Middle frontal gyrus (tissue), 1 donor: ENCODE data around the gene HAND2.

Experiments used
- DNase-seq: peaks from one replicate; pipeline ENCODE4 v3.0.0-alpha.2; 2015; ENCODE audit warnings: low spot score; ENCODE audit errors: extremely low spot score

Gene HAND2

DNA sequence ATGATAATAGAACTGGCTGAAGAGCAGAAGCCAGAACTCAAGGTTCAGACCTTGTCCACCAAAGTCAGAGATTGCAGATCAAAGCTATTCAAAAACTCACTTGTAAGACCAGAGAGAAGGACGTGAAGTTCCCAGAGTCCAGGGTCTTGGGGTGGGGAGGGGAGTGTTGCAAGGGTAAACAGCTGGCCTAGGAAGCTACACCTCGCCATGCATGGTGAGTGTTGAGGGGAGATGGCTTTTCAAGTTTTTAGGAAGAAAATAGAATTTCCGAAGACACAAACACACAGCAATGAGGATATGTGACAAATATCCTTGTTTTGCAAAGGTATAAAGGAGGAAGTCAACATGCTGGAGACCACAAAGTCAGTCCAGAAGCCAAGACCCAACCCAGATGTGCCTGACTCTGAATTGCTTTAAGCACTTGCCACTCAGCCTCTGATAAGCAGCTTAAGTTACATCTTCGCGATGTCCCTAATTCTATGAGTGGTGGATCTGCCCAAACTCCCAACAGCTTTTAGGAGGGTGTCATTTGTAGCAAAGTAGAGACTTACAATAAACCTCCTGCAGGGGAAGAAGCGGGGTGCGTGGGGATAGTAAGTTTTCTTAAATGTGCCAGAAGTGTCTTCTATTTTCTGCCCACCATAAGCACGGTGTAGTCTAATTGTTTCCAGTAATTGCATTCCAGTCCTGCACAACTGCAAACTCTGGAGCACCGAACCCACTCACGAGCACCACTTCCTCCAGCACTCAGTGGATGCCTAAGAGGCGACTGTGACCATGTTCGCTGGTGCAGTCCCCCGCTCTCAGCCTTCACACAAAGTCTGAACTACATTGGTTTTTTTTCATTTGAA, 26.5 kb downstream of the HAND2 start:
- no peak for DNase-seq

DNA sequence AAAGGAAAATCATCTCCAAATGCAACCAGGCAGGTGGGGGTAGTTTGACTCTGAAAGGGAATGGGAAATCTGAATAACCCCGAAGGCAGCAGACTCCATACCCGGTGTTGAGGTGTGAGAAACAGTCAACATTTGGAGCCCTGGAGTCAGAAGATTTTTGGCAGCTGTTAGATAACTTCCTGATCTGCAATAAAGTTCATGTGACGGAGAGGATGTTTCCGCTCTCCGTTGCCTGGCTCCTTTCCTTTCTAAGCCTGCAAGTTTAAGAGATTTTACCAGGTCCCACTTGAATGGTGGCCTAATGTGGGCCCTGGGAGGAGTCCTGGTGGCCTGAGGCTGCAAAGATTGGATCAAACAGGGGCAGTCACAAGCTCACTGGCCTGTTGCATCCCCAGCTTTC, 27.7 kb downstream of the HAND2 start:
- no peak for DNase-seq

DNA sequence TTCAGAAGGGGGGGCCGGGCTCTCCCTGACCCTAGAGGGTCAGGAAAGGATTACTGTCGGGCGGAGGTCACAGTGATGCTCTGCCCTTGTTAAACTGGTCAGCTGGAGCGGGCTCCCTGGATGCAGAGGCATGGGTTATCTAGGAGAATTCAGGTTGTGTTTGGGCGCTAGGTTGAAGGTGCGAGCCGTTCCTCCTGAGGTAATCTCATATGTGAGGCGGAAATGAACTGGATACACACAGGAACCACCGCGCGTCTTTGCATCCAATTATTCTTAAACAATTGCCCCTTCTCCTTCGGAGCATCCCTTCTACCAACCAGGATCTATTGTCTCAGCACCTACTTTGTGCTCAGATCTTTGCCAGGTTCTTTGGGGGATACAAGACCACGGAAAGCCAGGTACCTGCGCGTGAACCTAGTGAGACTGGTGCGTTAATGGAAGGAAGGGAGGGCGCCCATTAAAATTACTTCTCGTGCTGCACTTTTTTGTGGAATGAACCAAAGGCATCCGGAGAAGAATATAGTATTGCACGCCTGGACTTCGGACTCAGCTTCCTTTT, 28.4 kb downstream of the HAND2 start:
- DNase-seq: no peak

DNA sequence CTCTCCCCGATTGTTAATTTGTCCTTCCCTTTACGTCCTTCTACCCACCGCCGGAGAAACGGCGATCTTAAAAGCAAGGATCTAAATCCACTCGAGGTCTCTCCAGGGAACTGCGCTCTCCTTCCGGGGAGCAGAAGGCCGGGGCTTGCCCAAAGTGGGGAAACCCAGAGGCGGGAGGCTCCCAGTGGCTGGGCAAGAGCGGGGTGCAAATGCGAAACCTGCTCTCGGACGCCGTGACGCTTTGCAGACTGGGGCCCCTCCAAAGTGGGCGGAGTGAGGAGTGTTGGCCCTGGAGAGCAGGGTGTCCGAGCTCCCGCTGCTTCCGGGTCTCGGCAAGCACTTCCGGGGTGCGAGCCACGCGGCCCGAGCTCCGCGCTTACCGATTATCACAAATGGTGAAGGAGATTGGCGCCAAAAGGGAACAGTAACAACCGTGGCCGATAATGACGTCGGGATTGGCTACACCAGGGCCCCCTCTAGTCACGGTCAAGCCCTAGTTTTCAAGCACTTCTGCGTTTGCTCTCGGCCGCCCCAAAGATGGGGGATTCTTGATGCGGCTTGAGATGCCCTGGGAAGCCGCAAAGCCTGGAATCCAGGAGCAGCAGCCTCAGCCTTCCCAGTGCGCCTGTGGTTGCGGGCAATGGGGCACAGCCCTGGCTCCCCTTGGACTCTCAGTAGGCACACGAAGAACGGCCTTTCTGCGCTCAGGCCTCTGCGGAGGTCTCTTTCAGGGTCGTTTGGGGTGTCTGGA, 29.0 kb downstream of the HAND2 start:
- no peak for DNase-seq

DNA sequence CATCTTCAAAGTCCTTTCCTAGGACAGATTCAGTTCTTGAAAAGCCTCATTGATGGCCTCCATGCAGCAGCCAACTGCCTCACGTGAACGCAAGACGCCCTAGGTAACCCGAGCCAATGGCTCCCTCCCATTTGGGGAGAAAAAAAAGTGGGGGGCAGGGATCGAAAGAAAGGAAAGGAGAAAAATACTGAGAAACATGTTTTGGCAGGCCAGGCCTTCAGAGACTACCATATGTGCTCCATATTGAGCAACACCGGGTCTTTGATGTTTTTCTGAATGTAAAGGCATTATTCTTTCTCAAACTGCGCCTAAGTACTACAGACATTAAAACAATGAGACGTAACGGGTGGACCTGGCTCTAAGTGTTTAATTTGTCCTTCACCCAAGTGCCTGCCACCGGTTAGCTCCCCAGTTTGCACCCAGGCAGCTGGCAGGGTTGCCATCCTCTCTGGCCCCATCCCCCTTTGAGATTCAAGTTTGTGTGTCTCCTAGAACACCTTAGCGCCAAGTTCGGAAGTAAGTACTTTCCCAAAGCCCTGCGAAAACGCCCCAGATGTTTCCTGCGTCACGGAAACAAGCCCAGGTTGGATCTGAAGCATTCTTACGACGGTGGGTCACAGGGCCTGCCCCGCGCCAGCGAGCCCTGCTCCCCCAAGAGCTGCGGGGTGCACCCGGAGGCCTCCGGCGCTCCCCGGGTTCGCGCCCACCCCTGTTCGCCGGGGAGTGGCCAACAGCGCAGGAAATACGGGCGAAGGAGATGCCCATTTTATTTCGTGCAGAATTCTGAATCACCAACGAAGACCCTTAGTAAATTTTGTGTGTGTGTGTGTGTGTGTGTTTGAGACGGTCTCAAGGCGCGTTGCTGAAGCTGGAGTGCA, 30.1 kb downstream of the HAND2 start:
- no peak for DNase-seq

DNA sequence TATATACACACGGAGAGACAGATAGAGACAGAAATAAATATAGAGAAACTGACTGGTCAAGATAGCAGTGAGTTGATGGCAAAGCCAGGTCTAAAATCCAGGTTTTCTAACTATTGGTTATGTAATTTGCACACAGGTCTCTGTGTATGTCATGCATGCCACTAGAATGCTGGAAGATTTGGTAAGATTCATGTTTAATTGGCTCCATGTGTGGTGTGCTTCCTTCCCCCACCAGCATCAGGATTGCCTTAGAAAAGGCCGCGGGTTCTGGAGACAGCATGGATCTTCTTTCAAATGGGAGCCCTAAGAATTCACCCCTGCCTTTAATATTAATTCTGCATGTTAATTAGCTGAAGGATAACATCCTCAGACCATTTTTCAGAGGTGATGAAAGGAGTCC, 31.3 kb downstream of the HAND2 start:
- no peak for DNase-seq

DNA sequence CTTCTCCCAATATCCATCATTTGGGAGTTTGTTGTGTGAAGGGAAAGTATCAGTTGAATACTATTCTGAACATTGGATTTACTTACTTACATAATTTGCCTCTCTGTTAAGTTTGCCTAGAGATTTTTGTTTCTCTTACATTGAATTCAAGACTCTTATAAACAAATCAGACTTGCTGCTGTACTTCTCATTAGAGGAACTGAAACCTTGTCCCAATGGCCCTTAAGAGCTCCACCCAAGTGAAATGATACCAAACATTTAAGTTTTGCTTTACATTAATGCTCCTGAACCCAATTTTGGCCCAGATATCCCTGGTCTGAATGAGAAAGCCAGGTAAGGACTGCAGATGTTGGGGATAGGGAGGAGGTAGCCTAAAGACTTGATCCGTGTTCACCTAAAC, 32.0 kb downstream of the HAND2 start:
- DNase-seq: no peak

DNA sequence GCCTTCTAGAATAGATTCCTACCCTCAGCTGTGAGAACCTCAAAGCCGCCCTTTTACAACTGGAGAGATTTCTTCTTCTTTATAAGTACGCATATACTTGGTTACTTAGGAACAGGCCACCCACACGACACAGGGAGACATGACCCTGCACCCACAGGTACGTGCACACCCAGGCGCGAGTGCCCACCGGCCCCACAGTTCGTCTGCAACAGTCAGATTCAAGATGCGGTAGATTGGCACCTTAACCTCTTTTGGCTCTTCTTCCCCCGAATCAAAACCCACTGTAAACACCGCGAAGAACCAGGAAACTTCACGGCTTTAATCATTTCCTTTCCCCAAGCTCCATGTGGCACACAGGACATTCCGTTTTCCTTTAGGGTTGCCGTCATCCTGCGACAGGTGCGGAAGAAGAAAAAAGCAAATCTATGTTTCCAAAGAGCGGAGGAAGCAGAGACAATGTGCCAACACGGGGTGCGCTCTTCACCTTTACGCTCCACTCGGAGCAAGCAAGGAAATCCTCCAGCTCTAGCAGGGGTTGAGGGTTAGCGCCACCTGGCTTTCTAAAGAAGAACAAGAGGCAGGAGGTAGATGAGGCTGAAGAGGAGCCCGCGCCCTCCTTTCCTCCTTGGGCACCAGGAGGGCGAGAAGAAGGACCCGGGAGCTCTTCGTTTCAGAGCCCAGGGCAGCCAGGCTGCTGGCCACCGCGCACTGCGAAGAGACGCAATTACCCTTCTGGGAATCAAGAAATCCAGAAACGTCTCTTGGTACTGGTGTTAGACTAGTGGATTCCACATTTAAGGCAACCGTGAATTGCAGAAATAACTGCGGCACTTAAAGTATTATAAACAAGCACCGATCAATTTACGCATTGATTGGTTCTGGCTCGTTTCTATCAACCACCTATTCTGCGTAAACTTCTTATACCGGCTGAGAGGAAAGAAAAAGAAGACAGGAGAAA, 35.7 kb downstream of the HAND2 start:
- no peak for DNase-seq

DNA sequence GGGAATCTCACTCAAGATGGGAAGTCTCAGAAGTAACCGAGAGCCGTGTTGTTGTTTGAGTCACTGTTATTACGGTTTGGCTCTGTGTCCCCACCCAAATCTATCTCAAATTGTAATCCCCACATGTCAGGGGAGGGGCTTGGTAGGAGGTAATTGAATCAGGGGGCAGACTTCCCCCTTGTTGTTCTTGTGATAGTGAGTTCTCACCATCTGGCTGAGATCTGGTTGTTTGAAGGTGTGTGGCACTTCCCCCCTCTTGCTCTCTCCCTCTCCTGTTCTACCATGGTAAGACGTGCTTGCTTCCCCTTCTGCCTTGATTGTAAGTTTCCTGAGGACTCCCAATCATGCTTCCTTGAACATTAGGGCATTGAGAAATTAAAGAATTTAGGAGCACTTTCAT, 37.0 kb downstream of the HAND2 start:
- no peak for DNase-seq

DNA sequence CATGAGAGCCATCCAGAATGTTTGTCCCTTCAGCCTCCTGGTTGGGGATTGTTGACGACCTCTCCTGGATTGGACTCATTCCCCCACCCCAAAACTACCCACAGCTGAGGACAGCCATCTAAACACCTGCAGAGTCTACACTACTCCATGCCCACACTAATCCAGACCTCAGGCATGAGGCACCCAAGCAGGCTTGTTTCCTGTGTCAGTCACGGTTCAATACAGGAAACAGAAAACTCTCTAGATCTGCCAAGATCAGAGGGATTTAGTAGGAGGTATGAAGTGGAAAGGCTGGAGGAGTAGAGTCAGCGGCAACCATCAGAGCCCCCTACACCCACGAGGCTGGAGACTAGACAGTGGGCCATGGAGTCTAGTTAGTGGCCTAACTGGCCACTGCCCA, 37.7 kb downstream of the HAND2 start:
- no peak for DNase-seq

DNA sequence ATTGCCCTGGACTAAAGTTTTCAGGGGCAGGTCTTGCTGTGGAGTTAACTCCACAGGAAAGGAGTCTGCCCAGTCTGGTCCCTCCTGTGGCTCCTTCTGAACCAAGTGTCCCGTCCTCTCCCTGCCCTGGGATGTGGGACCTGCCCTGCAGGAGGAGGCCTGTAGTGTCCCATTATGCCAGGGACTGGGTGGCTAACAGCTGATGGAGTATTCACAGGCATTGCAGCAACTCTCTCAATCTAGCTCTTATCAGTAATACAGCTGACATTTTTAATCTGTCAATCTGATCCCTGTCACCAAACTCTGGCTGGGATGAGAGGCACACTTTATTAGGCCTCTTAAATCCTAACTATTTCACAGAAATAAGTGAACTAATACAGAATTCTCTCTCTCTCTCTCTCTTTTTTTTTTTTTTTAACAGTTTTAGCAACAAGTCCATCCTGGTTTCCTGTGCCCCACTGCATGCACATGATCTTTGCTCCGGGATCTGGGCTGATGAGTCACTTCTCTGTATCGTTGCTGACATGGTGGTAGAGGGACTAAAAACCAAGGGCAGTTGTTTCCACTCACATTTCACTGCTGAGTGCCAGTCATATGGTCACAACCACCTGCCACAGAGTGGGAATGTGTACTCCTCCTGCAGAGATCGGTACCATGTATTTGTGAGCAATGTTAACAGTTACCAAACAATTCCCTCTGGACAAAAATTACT, 39.1 kb downstream of the HAND2 start:
- no peak for DNase-seq

DNA sequence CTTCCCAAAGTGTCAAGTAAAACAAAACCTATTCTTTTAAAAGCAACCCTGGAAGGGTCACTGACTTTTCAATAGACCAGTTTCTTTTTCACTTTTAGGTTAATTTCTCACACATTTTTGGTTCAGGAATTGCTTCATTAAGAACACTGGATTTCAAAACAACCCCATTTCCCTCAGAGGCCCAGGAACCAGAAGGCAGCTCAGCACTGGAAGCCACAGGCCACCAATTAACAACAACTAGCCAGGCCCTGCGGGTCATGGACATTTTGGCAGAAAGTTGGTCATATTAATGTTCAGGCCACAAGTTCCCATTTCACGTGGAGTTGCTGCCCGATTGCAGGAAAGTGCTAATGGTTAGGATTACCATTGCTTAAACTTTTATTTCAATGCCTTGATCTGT, 39.8 kb downstream of the HAND2 start:
- no peak for DNase-seq

DNA sequence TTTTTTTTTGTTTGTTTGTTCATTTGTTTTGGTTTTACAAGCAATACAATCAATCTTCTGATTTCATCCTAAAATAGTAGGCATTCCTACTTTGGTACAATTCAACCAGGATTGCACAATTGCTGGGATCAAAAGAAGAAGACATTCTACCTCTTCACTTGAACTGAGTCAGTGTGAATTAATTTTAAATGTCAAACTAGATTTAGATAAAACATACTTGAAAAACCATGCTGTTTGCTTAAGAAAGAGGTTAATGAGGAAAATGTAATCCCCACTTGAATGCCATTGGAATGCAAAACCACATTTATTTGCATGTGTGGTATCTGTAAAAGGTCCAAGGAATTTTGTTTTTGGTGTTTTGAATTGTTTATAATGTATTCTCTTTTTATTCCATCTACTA, 40.5 kb downstream of the HAND2 start:
- no peak for DNase-seq

DNA sequence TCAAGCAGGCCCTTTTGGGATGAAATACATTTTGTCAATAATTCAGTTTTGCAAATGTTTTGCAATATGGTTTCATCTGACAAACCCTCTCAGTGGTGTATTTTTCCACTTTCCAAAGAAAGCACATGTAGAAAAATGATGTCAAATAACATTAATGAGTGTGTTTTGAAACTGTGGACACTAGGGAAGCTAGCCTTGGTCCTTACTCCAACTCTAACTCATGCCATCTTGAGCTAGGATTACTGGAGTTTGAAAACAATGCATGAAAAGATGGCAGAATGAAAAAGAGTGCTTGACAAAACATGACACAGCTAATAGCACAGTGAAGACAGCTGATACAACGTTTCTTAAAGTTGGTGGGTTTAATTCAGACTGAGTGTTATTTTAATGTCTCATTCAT, 41.4 kb downstream of the HAND2 start:
- DNase-seq: no peak

DNA sequence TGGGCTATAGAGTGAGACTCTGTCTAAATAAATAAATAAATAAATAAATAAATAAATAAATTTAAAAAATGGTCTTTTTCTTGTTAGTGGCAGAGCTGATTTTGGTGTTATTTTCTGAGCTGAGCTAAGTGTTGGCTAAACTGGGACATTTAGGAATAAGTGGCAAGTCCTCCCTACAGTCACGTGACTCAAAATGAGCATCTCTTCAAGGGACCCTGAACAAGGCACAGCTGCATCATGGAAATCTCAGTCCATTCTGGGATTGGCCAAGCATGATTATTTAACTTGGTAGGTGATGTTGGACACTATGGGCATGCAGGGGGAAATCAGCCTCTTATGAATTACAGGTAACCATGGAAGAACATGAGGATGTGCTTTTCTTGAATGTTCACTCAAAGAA, 42.0 kb downstream of the HAND2 start:
- no peak for DNase-seq

DNA sequence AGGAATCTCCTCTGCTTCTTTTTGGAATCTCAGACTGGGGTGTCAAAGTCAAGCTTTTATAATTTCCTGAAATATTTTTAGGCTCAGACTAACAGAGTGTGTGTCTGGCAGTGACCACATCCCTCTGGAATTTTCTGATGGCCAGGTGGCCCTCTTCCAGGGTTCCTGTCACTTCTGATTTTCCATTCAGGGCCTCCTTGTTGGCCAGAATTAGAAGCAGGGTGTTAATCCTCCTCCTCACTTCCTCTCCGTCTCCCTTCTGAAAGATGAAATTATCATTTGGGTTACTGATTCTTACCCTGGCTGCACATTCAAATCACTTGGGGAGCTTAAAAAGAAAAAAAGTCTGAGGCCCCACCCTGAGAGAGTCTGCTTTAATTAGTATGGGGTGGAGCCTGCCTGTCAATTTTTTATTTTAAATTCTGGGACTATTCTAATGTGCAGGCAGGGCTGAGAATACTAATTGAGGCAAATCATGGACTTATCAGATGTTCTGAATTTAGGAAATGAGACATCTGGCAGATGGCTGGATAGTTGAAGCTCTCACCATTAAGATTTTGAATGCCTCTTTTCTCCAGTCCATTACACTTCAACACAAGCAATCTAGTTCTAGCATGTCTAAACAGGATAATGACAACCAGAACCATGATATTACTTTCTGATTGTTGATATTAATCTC, 43.2 kb downstream of the HAND2 start:
- DNase-seq: no peak

DNA sequence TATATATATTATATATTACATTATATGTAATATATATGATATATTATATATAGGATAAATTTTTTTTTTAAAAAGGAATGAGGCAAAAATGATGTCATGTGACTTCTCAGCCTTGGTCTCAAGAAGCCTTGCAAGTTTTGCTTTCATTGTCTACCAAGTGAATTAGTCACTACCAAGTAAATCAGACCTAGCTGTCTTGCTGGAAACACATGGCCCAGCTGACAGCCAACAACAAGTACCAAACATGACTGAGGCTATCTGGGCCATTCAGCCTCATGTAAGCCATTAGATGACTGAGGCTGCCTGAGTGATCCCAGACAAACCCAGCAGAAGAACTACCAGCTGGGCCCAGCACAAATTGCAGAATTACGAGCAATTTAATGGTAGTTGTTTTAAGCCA, 44.9 kb downstream of the HAND2 start:
- DNase-seq: no peak

DNA sequence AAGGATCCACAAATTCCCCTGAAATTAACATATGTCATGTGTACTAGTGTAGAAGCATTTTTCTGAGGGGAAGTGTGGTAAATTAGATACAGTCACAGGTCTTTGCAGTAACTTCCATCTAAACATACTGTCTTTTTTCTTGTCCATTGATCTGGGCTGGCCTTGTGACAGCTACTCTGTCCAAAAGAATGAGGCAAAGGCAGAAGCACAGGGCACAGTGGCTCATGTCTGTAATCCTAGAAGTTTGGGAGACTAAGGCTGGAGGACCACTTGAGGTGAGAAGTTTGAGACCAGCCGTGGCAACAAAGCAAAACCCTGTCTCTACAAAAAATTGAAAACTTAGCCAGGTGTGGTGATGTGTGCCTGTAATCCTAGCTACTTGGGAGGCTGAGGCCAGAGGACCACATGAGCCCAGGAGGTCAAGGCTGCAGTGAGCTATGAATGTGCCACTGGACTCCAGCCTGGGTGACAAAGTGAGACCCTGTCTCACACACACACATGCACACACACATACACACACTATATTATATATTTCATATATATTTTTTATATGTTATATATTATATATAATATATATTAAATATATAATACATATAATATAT, 47.6 kb downstream of the HAND2 start:
- DNase-seq: no peak

DNA sequence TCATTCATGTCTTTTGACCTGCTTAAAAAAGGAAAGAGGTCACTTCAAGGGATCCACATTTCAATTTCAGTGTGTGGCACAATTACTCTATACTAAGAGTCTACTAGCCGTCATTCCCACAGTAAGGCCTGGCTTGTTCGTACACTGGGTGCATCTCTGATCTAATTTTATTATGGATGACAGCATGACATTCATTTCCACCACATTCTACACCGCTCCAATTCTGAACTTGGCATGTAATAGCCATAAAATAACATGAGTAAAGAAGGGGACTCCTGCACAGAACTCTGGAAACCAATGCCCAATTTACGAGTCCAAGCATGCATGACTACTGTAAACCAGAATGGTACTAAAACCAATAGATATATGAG, 51.1 kb downstream of the HAND2 start:
- DNase-seq: no peak
